HG03095 (cell line): ENCODE results near the gene SMIM28.

ENCODE experiments used
- ATAC-seq: cut with Tn5 transposase; IDR thresholded peaks from one replicate; pipeline ENCODE4 v1.9.1; 2021; ENCODE audit warnings: moderate library complexity; ENCODE audit not compliant: unreplicated experiment

Gene SMIM28

GRCh38 chr6:138427701-138428100 is 50.0 kb downstream of the SMIM28 start:
- ATAC-seq, result no peak

DNA sequence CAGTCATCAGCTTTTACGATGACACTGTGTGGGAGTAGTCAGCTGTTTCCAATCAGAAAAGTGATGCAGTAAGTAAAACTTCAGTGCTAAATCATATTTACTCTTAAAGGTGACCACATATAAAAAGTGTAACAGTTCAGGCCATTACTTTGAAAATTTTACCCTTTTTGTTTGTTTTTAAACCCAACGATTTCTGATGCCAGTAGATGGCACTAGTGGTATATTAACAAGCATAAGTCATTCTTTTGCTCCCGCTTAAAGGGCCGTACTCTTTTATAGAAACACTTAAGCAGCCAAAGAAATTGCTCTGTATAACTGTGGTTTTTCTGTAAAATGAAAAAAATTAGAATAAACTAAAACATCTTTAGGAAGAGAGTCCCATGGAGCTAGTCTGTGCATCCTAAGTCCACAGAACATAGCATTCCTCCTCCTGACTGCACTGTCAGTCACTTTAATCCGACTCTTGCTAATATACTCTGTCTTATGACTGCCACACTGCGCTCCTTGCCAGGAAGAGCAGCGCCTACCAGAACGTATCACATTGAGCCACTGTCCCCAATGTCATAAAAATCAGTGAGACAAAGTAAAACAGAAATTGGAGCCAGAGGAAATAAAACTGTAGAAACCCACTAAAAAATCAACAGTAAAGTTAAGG is 51.4 kb downstream of the SMIM28 start:
- no peak for ATAC-seq

GRCh38 chr6:138429761-138430160 is 52.1 kb downstream of the SMIM28 start:
- no peak for ATAC-seq

DNA sequence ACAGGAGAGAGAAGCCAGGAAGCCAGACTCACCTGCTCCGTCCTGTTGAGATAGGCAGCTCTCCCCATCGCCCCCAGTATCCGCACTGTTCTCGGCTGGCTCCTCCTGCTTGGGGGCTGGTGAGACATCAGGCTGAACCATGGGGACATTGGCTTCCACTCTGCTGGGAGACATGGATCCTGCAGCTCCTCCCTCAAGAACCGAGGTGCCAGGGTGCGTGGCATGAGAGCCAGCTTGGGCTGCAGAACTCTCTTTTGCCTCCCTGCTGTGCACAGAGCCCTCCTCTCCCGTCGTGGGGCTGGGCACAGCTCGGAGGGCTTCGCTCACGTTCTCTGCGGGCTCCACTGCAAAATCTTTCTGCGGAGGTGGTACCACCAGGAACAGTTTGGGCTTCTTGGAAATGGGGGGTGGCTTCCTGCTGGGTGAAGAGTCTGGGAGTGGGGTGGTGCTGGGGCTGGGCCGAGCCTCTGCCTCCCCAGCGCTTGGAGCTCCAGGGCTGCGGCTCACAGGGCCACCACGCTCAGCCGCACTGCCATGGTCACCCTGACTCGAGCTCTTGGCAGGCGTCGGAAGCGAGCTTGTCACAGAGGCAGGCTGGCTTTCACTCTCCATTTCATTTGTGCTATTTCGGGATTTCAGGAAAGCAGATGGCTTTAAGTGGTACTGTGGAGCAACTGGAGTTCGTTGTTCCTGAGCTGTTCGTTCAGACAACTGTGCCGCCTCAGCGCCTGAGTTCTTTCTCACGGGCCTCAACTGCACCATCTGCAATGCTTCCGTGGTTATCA is 52.8 kb downstream of the SMIM28 start:
- no peak for ATAC-seq

- no peak for ATAC-seq
These were observed 53.8 kb downstream of the SMIM28 start for GRCh38 chr6:138431256-138432062.

DNA sequence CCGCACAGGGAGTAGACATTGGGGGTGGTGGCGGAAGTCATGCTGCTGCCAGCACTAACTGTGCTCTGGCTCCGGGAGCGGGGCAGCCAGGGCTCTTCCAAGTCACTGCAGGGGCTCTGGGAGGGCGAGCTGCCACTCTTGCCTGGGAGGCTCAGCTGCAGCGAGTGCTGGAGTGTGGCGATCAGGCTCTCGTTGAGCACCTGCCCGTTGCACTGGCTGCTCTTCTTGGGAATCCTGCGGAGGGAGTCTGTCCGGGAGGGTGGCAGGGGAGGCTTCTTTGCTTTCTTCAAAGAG is 54.3 kb downstream of the SMIM28 start:
- no peak for ATAC-seq
